HL-60 (cell line): ENCODE measurements around the gene MOGAT3.
A peak's percentile ranks its signal among the peaks of the same experiment; 100 is the strongest.

Experiments used
- DNase-seq, 2 experiments: peaks; one replicate each; pipeline ENCODE4 v3.0.0-alpha.2; 2010 to 2020; ENCODE audit warnings: low read depth in 1 of 2, low spot score in 1 of 2
- H3K27ac ChIP-seq: fragments of 250-450 bp; sonication (Bioruptor Pico); replicated peaks from 2 replicates; pipeline ENCODE4 v1.5.1; 2020; ENCODE audit warnings: mild to moderate bottlenecking, moderate library complexity
- H3K27me3 ChIP-seq: fragments of 250-450 bp; sonication (Bioruptor Pico); 2 replicates; pipeline ENCODE4 v1.5.1; 2021; ENCODE audit warnings: mild to moderate bottlenecking, moderate library complexity; ENCODE audit not compliant: insufficient read depth, poor library complexity, severe bottlenecking
- H3K4me3 ChIP-seq: replicated peaks from 2 replicates; pipeline ENCODE4 v1.5.1; 2011; ENCODE audit warnings: mild to moderate bottlenecking, control low read depth, low read length; ENCODE audit not compliant: insufficient read depth
- CTCF ChIP-seq: IDR thresholded peaks from one replicate; pipeline ENCODE4 v1.5.1; 2011; ENCODE audit warnings: low read length, control low read depth, inconsistent platforms; ENCODE audit not compliant: insufficient read depth
- GABPA ChIP-seq: IDR thresholded peaks from 2 replicates; pipeline ENCODE4 v1.6.1; 2012; ENCODE audit warnings: low read depth
- POLR2AphosphoS5 ChIP-seq: IDR thresholded peaks from 2 replicates; pipeline ENCODE4 v1.6.1; 2012; ENCODE audit warnings: low read depth
- REST ChIP-seq: IDR thresholded peaks from 2 replicates; pipeline ENCODE4 v1.6.1; 2012; ENCODE audit warnings: low read depth; ENCODE audit not compliant: insufficient replicate concordance
- SPI1 ChIP-seq: IDR thresholded peaks from 2 replicates; pipeline ENCODE4 v1.6.1; 2012; ENCODE audit warnings: low read depth, mild to moderate bottlenecking, borderline replicate concordance

Gene MOGAT3

GRCh38 chr7:101244375-101245146 lies 43.7 kb upstream of the MOGAT3 start, which contains the start of gene FIS1:
FIS1 (minus strand) TSS chr7:101245081; CDS start chr7:101245004, 77 bp downstream.
- Histone ChIP-seq H3K4me3 (peak within 1 kb of the TSS; percentile 79), H3K27ac (peak within 1 kb of the TSS; percentile 88), H3K27me3 (no peaks in the 10 kb centered on the region)
- peak; percentile 88 to 92 for DNase-seq
- no peak for TF ChIP-seq REST
- peak; percentile 79 for TF ChIP-seq POLR2AphosphoS5
- no peak for TF ChIP-seq SPI1
- TF ChIP-seq GABPA: peak; percentile 88
- peak; percentile 46 for TF ChIP-seq CTCF

GRCh38 chr7:101243646-101244374 lies 43.0 kb upstream of the MOGAT3 start:
- peak overlapping the region; percentile 88 for H3K27ac ChIP-seq
- H3K27me3 ChIP-seq: no peaks in the 10 kb centered on the region
- DNase-seq: no peak
- TF ChIP-seq GABPA (no peak), CTCF (no peak), SPI1 (no peak), REST (no peak), POLR2AphosphoS5 (no peak)
- peak overlapping the region; percentile 79 for H3K4me3 ChIP-seq

- Histone ChIP-seq H3K4me3 (no peak overlapping the region), H3K27ac (peak overlapping the region; percentile 47), H3K27me3 (no peaks in the 10 kb centered on the region)
- DNase-seq: peak in 1 of 2 experiments; percentile 80
- TF ChIP-seq REST: no peak
- peak; percentile 78 for TF ChIP-seq POLR2AphosphoS5
Measured at GRCh38 chr7:101241443-101242349, 40.9 kb upstream of the MOGAT3 start.
